IPS DF 19.7 (cell line): ENCODE measurements around the gene ATXN1L.
A peak's percentile ranks its signal among the peaks of the same experiment; 100 is the strongest.
"Not testable (repeated sequence)": the region's sequence is repeated elsewhere in the genome, so short reads cannot be mapped to it uniquely, and the experiment has no call there.

ENCODE experiments used
- DNase-seq: peaks from one replicate; pipeline ENCODE4 v3.0.0-alpha.2; 2013; ENCODE audit warnings: low read depth, low spot score

The ATXN1L gene

GRCh38 chr16:71852158-71852557, 6.4 kb downstream of the ATXN1L start:
- DNase-seq = no peak

- DNase-seq = no peak
Observed at GRCh38 chr16:71852561-71852960, 6.8 kb downstream of the ATXN1L start.

DNA sequence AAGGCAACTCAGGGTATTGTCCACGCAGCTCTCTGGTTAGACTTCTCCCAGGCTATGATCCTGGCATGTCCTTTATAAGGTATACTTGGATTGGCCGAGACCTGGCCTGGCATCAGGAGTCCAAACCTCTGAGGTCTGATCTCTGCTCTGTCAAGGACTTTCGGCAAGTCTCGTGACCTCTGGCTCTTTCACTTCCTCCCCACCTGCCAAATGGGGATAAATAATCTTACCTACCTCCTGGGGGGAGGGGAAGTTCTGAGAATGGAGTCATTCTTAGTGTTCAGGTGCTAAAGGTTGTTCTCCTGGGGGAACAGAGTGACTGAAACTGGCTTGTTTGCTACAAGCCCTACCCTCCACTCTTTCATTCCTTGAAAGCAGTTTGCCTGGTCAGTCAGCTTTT, 7.6 kb downstream of the ATXN1L start:
- no peak for DNase-seq

DNA sequence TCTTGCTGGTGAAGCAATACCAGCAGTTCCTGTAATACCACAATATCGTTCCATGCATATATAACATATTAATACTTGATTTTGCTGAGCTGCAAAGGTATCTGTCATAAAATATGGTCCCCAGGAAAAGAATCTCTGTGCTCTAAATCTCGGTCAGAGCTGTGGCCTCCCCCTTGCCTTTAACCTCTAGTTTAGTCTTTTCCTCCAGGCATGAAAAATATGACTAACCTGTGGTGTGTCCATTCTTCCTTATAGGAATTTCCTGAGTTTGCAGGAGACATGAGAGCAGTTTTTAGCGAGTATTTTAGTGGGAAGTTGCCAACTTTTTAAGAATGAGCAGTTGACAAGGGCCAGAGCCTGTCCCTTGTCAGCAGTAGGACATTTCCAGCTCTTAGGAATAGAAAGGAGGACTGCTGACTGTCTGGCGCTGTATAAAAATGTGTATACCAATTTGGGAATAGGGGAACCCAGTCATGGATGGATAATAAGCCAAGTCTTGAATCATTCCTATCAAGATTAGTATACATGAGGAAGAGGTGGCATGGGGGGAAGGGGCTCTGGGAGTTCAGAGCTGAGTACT, 8.7 kb downstream of the ATXN1L start:
- no peak for DNase-seq

- DNase-seq = no peak
Observed at GRCh38 chr16:71855937-71856662, 10.3 kb downstream of the ATXN1L start.

DNA sequence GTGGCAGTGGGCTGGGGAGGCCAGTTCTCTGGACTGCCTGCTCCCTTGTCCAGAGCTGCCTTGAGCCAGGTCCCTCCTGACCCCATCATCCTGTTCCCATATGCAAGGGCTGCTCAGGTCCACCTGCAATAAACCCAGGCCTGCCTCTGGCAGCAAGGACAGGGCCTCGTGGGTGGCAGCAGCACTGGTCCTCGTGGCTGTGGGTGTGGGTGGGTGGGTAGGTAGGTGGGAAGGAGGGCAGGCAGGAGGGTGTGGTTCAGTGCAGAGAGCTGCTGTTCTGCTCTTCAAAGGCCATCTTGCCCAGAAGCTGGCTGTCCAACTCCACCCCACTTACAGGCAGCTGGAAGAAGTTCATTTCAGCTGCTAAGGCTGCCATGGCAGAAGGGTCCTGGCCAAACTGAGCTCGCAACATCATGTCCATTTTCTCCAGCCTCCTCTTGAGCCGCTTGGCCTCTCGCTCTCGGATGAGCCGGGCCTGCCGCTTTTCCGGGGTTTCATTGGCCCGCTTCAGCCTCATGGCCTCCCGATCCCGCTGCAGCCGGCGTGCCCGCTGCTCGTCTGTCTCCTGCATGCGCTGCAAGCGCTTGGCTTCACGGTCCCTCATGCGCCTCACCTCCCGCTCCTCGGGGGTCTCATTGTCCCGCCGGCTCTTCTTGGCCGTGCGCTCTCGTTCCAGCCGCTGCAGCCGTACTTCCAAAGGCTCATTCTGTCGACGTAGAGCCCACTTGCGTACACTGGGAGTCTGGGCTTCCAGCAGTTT, 14.2 kb downstream of the ATXN1L start:
- no peak for DNase-seq

DNA sequence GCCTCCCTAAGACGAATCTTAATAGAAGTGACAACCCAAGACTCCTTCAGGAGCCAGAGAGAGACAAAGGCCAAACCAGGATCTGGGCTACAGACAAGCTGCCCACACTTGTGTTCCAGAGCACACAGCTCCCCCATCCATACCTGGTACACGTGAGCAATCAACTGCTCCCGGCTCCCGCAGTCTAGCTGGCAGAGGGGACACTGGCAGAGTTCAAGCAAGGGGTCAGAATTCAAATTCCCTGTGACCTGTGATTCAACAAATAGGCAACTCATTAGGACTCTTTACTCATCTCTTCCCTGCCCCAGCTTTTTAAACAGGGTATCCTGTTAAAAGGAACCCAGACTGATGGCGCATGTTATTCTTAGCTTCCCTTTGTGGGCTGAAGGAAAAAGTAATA, 18.2 kb downstream of the ATXN1L start:
- no peak for DNase-seq

- no peak for DNase-seq
Observed at GRCh38 chr16:71865173-71865863, 19.5 kb downstream of the ATXN1L start.

- not testable (repeated sequence) for DNase-seq
Observed at GRCh38 chr16:71867175-71867574, 21.4 kb downstream of the ATXN1L start.

DNA sequence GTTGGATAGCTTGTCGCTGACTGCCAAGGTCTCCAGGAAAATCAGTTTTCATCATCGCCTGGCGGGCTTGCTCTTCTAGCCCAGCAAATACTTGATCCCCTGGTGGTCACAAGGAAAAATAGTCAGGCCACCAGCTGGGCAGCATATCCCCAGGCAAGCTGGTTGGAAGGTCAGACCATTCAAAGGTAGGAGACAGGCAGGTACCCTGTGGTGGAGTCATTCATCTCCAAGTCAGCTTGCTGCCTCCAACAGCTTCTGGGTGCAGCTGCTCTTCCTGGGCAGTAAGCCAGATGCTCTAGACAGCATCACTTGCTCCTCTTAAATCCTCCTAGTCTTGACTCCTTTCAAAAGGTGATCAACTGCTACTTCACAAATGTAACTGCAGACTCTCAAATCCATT, 22.2 kb downstream of the ATXN1L start:
- no peak for DNase-seq

DNA sequence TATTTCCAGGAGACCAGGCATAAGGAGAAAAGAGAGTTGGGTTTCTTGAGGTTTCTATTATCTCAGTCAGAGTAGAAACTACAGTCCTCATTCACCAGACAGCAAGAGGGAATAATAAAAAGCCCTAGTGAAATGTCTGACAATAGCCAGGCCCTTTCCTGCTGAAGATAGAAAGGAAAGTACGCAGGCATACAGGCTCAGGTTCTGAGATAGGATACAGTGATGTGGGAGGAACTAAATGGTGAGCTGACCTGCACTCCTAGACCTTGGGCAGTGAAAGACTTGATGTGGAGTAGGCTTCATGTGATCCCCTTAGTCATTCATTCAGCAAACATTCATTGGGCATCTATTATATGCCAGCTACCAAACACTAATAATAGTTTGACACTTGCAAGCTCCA, 23.3 kb downstream of the ATXN1L start:
- DNase-seq = no peak

DNA sequence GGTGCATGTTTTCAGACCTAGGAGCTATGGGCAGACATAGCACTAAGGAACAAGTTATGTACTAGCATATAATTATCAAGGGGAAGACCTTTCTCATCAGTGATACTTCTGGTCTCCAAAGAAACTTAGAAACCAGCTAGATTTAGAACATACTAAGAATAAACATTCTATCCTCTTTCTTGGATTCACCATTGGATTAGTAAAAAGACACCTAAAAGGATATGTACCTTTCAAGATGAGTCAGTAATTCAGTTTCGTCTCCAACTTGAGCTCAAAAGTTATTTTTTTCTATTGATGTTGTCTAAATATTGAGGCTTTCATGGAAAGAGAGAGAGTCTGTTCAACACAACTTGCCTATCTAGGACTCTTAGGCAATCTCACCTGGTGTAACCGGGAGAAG, 25.0 kb downstream of the ATXN1L start:
- no peak for DNase-seq

GRCh38 chr16:71873199-71873598, 27.4 kb downstream of the ATXN1L start:
- DNase-seq = no peak

- DNase-seq = no peak
Observed at GRCh38 chr16:71878911-71879310, 33.1 kb downstream of the ATXN1L start.

GRCh38 chr16:71880176-71880575, 34.4 kb downstream of the ATXN1L start:
- DNase-seq = no peak

GRCh38 chr16:71882505-71883167, 36.9 kb downstream of the ATXN1L start:
- DNase-seq = no peak

DNA sequence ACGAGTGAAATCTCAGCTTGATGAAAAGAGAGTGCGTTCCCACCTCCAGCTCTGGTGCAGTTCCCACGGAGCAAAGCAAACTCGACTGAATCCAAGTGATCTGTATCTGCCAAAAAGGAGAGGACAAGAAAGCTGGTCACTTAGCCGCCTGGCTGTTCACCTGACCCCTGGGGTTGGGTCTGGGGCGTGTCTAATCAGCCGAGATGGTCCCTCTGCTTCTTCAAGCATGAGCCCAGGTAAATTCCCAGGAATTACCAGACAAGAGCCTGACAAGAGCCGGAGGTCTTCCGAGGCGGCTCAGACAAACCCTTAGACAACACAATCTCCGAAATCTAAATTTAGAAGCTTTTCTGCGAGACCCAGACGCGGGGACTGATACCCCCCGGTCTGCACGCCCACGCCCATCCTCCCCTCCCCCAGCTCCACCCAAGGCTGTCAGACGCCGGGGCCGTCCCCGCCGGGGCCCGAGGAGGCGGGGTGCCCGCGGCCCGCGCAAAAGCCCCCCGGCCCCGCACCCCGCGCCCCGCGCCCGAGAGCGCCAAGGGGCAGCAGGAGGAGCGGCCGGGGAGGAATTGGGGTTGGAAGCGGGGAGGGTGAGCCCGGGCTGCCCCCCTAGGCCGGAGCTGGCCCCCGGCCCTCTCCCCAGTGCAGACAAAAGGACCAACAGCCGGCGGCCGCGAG, 37.5 kb downstream of the ATXN1L start:
- no peak for DNase-seq

GRCh38 chr16:71883849-71884638, 38.3 kb downstream of the ATXN1L start, which contains the start of gene ZNF821:
ZNF821 (minus strand) TSS chr16:71884182; CDS start chr16:71879946, 4,236 bp downstream.
- DNase-seq = peak; percentile 40

- DNase-seq = no peak
Observed at GRCh38 chr16:71885261-71885650, 39.5 kb downstream of the ATXN1L start.

DNA sequence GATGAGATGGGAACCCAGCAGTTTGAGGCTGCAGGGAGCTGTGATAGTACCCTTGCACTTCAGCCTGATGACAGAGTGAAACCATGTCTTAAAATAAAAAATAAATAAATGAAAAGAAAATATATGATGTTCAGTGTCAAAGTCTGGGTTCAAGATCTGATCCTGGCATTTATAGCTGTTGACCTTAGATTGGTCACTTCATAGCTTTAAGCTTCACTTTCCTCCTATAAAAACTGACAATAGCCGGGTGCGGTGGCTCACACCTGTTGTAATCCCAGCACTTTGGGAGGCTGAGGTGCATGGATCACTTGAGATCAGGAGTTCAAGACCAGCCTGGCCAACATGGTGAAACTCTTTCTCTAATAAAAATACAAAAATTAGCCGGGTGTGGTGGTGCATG, 43.4 kb downstream of the ATXN1L start:
- DNase-seq = no peak
